ENCODE measurements around the gene HYAL2. TPM values are rescaled to one million over a fixed set of nuclear protein-coding genes. Genes with fewer than 3 reads are reported as not detected.
A peak's percentile ranks its signal among the peaks of the same experiment; 100 is the strongest.

The HYAL2 gene
- total and polyA plus RNA-seq, 9 of the 15 experiments (the other 6 are each of a cell fraction or from before 2014, with no cell fraction given): 0.36 to 22.7 (median 11.4) TPM; not detected in 1

DNA sequence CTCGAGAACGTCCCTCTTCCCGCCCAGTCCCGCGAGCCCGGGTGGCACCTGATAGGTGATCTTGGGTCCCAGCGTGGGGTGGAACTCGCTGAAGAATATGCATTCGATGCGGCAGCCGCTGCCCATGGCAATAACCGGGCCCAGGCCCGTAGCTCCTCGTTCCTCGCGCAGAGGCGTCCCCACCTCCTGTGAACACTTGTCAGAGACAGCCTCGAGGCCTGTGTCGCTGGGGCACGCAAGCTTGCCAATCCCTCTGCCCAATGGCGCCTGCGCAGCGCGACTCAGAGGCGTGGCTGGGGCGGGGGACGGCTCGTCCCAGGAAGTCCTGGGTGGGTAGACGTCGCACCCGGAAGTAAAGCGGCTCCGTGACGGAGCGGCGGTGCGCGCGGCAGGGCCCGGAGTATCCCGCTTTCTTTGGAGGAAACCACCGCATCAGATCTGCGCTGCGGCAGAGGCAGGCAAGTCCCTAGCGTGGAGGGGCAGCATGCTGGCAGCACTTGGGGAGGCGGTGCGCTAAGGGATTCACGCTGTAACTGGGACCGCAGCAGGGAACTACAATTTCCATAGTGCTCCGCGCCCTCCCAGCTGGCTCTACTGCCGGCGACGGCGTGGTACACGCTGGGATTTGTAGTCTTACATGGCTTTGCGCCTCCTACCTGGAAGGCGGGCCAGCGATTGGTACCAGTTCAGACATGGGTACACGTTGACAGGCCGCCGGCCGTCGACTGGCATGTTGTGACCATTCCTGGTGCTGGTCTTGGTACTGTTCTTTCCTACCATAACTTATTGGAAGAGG is 28.2 kb upstream of the HYAL2 start, which contains the start of the genes CYB561D2 and NPRL2 (continued):
- TF ChIP-seq, protein P1, sequence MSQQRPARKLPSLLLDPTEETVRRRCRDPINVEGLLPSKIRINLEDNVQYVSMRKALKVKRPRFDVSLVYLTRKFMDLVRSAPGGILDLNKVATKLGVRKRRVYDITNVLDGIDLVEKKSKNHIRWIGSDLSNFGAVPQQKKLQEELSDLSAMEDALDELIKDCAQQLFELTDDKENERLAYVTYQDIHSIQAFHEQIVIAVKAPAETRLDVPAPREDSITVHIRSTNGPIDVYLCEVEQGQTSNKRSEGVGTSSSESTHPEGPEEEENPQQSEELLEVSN (IDR thresholded peaks at IDR 0.05; ENCODE audit: borderline replicate concordance in 1 of 2, extremely low read depth in 1 of 2, insufficient read depth in 1 of 2, insufficient read length in 1 of 2, low read depth in 1 of 2, low read length in 1 of 2, poor library complexity in 1 of 2, severe bottlenecking in 1 of 2): peak; percentile 75 to 77
- TF ChIP-seq CHAMP1 (IDR thresholded peaks at IDR 0.05) (no peak), ZNF143 (CRISPR knock-in tag; IDR thresholded peaks at IDR 0.05) (peak; percentile 100), SAFB (IDR thresholded peaks at IDR 0.05; ENCODE audit: borderline replicate concordance, low read depth, low read length) (peak; percentile 25; the same call in 1 of the 2 replicates), KHSRP (IDR thresholded peaks at IDR 0.05) (no peak), ZFP36 (IDR thresholded peaks at IDR 0.05; ENCODE audit: low read depth, low read length, partially characterized antibody) (no peak), NRF1 (conservative IDR thresholded peaks at IDR 0.05 in 1 of 2, IDR thresholded peaks at IDR 0.05 in 1 of 2) (peak; percentile 94 to 96), VEZF1 (CRISPR knock-in tag; IDR thresholded peaks at IDR 0.05) (peak; percentile 60), POLR2G (IDR thresholded peaks at IDR 0.05; ENCODE audit: low read depth, low read length) (peak; percentile 86), HLTF (IDR thresholded peaks at IDR 0.05) (no peak), ZNF436 (CRISPR knock-in tag; IDR thresholded peaks at IDR 0.05) (no peak), SIN3A (IDR thresholded peaks at IDR 0.05; ENCODE audit: borderline replicate concordance in 2 of 2, control insufficient read depth in 1 of 2, low read depth in 2 of 2, low read length in 2 of 2) (peak; percentile 70 to 87; a peak in 2 of 4 replicates), CREM (IDR thresholded peaks at IDR 0.05; ENCODE audit: low read depth) (peak; percentile 94), MEIS2 (IDR thresholded peaks at IDR 0.05; ENCODE audit: partially characterized antibody) (peak; percentile 29), PCBP2 (IDR thresholded peaks at IDR 0.05; ENCODE audit: low read depth, low read length, poor library complexity, severe bottlenecking) (no peak), POLR2A (conservative IDR thresholded peaks at IDR 0.05) (peak; percentile 71)
- TF ChIP-seq, protein P2, sequence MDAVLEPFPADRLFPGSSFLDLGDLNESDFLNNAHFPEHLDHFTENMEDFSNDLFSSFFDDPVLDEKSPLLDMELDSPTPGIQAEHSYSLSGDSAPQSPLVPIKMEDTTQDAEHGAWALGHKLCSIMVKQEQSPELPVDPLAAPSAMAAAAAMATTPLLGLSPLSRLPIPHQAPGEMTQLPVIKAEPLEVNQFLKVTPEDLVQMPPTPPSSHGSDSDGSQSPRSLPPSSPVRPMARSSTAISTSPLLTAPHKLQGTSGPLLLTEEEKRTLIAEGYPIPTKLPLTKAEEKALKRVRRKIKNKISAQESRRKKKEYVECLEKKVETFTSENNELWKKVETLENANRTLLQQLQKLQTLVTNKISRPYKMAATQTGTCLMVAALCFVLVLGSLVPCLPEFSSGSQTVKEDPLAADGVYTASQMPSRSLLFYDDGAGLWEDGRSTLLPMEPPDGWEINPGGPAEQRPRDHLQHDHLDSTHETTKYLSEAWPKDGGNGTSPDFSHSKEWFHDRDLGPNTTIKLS (IDR thresholded peaks at IDR 0.05; ENCODE audit: borderline replicate concordance, low read depth): peak; percentile 89; the same call in 1 of the 2 replicates
